HG02852 (cell line): ENCODE data around the gene CNKSR2.

Experiments used
- ATAC-seq: cut with Tn5 transposase; IDR thresholded peaks from one replicate; pipeline ENCODE4 v1.9.1; 2021; ENCODE audit warnings: mild to moderate bottlenecking, moderate library complexity; ENCODE audit not compliant: unreplicated experiment

The CNKSR2 gene

DNA sequence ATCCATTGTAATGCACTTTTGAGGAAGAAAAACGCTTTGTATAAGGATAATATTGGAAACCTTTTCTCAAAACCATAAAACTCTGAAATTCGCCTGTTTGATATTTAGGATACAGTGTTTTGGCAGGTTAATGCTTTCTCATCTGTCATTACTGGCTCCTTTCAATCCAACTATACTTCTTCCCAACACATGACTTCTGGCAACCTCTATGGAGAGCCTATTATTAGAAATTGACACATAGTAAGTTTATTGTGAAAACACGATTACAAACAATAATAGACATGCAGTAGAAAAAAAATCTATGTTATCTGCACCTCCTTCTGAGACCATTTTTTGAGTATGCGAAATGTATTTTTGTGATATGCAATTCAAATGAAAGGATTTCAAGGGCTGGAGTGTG, 288.5 kb downstream of the CNKSR2 start:
- no peak for ATAC-seq

DNA sequence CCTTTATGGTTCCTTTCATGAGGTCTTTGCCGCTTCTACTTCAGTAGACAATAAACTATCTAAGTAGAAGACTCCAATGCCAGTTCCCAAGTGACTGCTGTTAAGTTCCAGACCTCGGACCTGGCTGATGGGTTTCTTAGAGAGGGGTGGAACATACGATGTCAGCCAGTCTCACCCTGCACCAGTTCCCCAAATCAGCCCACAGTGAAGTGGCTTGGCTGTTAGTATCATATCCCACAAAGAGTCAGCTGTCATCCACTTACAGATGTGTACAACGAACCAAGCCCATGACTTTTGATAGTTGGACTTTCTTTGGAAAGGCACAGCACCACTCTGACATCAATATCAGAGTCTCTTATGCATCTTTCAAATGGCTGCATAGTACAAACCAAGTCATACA, 292.0 kb downstream of the CNKSR2 start:
- ATAC-seq, result no peak

DNA sequence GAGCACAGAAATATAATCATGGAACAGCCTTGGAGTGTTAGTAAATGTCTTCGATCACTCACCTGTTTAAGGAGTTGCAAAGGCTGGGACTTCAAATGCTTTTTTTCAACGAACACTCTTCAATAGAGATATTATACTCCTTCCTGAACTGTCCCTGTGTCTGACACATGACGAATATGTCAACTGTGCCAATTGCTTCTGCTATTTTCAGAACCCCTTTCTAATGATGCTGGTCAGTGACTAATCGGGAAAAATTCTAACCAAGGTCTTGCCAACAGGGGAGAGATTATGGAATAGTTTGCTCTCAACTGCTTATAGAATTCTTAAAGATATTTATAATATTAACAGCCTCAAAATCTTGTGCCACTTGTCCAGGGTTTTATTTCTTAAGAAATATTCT, 292.5 kb downstream of the CNKSR2 start:
- no peak for ATAC-seq

DNA sequence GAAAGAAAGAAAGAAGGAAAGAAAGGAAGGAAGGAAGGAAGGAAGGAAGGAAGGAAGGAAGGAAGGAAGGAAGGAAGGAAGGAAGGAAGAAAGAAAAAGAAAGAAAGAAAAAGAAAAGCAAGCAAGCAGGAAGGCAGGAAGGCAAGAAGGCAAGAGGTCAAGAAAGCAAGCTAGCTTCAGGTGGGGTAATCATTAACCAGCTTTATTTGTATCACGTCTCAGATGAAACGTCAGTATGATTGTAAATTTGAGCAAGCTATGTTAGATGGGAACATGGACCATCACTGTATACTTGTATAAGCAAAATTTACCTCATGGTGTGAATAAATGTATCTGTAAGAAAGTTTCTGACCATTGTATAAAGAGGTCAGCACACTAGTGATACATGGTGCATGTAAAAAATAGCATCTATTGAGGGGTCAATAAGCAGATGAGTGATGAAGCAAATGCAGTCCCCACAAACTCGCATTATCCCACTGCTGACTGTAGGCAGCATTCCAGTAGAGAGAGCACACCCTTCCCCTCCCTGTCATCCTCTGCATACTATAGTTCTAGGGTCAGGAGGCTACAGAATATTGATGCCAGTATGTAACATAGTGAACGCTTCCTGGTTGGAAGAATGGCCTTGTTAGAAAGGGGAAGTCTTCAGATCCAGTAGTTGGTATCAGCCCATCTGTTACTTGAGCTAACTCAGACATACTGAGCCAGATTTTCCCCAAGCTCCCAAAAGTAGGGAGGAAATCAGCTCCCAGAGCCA, 300.4 kb downstream of the CNKSR2 start:
- ATAC-seq, result no peak

DNA sequence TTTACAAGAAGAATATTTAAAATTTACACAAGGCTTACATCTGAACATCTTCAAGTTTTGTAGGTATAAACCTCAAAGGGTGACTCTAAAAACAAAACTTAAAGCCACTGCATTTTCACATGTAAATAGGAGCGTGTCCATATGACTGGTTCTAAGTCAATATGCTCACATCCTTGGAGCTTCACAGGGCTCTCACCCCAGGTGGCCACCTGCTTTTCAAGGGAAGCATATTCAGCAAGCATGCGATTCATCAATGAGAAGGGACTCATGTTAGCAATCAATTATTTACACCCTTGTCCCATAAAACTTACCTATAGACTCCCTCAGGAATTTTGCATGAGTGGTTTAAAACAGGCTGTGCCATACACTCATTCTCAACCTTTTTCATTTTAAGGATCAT, 301.7 kb downstream of the CNKSR2 start:
- no peak for ATAC-seq

DNA sequence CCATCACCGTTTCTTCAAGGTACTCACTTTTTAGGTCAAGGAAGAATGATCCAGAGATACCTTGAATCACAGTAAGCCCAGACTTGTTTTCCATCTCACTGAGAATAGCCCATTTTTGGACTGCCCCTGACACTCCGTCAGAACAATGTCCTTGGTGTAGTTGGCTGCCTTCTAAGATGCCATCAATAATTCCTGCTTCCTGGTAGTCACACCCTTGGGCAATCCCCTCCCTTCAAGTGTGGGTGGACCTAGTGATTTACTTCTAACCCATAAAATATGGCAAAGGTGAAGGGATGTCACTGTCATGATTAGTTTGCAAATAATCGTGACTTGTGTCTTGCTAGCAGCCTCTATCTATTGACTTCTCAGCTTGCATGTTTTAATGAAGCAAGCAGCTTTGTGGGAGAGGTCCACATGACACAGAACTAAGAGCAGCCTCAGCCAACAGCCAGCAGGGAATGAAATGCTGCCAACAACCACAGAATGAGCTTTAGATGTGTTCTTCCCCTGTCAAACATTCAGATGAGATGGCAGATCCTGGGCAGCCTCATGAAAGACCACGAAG, 303.9 kb downstream of the CNKSR2 start:
- no peak for ATAC-seq

DNA sequence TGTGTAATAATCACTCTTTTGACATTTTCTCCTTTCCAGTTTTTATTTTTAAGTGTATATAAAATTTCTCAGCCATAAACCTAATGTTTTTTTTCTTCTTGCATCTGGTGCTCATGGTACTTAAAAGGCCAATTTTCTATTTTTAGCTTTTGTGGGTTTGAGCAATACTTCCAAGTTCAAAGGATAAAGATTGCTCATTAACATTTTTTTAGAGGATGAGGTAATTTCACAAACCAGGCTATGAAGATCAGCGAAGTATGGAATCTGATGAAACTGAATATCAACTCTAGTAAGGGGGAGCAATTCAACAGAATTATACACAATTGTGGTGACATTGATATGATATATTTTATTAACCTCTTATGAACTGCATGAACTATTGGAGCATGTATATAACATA, 309.7 kb downstream of the CNKSR2 start:
- no peak for ATAC-seq

DNA sequence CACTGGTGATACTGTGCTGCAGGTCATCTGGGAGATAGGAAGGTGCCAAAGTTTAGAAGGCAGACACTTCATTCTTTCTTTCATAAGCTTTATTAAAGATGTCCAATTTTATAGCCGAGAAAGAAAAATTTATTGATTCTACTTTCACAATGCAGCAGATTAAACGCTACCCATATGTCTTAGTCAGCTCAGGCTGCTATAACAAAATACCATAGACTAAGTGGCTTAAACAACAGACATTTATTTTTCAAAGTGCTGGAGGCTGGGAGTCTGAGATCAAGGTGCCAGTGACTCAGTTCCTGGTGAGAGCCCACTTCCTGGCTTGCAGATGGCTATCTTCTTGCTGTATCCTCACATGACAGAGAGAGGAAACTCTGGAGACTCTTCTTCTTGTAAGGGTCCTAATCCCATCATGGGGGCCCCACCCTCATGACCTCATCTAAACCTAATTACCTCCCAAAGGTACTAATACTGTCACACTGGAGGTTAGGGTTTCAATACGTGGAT, 317.3 kb downstream of the CNKSR2 start:
- no peak for ATAC-seq

DNA sequence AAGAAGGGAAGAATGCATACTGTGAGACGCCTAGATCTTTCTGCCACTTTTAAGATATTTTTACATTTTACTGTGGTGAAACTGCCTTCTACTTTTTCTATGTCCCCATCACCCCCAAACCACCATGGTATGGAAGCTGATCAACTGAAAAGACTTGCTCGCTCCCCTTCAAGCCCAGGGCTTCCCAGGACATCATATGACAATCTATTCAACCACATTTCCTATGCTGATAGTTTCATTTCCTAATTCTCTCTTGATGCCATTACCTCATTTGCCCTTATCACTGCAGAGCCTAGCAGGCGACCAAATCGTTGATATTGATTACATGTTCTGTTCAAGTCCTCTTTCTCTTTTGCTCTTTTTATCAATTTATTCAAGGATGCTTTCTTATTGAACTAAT, 324.1 kb downstream of the CNKSR2 start:
- no peak for ATAC-seq

DNA sequence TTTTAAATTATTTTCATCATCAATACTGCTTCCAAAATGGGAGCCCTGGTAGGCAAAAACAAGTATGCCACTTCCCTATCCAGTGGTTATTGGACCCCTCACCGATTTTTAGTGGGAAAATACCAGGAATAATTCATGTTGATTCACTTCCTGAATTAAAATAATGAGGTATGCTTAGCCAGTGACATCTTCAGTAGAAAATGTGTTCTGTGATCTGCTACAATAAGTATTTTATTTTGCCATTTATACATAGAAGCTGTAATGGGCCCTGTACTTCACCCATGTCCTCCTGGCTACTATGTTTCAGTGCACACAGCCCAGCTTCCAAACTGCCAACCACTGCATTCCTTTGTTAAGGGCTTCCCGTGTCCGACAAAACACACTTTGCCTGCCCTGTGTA, 324.9 kb downstream of the CNKSR2 start:
- no peak for ATAC-seq

DNA sequence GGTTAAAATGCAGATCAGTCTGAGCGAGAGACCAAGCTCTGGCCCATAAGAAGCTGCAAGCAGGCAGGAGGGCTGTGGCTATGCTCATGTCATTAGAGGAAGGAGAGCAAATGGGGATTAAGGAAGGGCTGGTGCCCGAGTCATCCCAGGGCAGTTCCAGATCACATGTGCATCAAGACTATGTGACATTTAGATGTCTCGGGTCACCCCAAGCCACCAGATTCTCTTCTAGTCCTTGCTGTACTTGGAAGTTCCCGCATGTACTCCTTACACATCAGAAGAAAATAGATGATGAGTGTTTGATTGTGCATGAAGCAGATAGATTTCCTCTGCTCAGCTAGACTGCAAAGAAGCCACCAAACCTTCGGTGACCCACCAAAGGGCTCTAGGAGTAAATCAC, 326.1 kb downstream of the CNKSR2 start:
- no peak for ATAC-seq

DNA sequence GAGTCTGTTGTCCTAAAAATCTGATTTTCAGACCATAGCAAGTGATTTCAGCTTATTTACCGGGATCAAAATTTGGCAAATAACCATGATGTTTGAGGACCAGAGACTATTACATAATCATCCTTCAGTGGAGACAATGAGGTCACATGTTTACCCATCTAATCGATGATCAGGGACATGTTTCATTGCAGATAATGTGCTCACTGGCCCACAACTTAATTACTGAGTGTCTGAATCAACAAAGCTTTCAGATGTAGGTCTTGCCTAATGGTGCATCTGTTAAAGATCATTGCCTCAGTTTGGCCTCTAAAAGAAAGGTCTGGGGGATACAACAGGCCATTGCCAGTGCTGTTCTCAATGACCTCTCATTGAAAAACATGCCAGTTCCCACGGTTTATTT, 326.7 kb downstream of the CNKSR2 start:
- ATAC-seq, result no peak

DNA sequence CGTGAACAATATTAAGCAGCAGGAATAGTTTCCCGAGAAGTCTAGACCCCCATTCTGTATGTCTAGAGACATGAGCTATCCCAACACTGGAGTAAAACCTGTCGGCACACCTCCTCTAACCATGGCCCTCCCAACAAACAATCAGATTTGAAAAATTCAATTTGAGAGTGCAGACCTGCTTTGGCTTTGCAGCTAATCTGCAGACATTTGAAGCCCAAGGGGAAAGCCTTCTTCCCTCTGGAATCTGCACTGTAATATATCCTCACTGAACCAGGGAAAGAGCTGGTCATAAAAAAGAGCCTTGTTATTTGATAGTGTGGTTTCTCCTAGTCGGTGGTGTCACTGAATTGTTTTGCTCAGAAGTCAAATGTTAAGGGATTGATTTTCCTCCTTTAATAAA, 328.5 kb downstream of the CNKSR2 start:
- no peak for ATAC-seq
